ENCODE results near the gene LRRC10B.

GRCh38 chr11:61533039-61533375 lies 24.5 kb downstream of the LRRC10B start:
- TF ChIP-seq POLR2A (IDR thresholded peaks at IDR 0.05) (no peak), CTCF (IDR thresholded peaks at IDR 0.05) (no peak)

All from thyroid gland (tissue), 4 donors.